Uterus (tissue), 2 donors: ENCODE measurements around the gene MCM8.

Experiments used
- POLR2A ChIP-seq, 2 donors: fragments of 450-650 bp; IDR thresholded peaks; one replicate each; pipeline ENCODE4 v1.6.1; 2016; ENCODE audit warnings: antibody characterized with exemption in 2 of 2, mild to moderate bottlenecking in 1 of 2, moderate library complexity in 1 of 2
- TF ChIP-seq, protein P1 (sequence below), 4 experiments: fragments of 200-600 bp in 2 of 4; fragments of 450-650 bp in 2 of 4; sonication (generic) in 2 of 4; IDR thresholded peaks; one replicate each; pipeline ENCODE4 v1.5.1; 2016 to 2019; ENCODE audit warnings: antibody characterized with exemption in 4 of 4, mild to moderate bottlenecking in 2 of 4, moderate library complexity in 1 of 4

DNA sequence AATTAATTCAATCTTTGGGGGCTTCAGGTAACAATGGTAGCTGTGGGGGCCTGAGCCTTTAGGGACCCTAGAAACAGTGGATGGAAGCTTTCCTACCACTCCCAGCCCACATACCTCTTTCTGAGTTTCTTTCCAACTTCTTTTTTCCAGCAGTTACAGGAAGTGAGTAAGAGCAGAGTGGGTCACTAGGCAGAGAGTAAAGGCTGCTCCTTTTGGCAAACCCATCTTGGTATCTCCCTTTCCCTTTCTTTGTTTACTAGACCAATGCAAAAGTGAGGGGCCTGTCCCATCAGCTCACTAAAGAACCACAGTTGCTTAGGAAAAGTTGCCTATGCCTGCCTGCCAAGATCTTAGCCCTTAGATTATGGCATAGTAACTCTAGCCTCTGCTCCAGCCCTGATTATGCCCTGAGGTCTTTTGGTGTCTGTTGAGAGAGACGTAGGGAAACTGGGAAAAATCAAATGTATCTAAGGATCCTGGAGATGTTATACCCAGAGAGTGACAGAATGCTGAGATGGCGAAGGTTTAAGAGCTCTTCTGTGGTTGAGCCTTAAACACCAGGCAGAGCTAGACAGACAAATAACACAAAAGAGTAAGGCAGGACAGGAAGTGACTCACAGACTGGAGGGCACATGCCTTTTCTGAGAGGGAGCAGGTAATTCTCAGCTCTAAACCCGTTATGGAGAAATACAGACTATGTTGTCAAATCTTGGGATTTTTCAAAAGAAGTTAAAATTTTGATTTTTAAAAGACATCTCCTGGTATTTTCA lies 31.4 kb upstream of the MCM8 start:
- TF ChIP-seq POLR2A (IDR thresholded peaks at IDR 0.05): no peak
- TF ChIP-seq, protein P1, sequence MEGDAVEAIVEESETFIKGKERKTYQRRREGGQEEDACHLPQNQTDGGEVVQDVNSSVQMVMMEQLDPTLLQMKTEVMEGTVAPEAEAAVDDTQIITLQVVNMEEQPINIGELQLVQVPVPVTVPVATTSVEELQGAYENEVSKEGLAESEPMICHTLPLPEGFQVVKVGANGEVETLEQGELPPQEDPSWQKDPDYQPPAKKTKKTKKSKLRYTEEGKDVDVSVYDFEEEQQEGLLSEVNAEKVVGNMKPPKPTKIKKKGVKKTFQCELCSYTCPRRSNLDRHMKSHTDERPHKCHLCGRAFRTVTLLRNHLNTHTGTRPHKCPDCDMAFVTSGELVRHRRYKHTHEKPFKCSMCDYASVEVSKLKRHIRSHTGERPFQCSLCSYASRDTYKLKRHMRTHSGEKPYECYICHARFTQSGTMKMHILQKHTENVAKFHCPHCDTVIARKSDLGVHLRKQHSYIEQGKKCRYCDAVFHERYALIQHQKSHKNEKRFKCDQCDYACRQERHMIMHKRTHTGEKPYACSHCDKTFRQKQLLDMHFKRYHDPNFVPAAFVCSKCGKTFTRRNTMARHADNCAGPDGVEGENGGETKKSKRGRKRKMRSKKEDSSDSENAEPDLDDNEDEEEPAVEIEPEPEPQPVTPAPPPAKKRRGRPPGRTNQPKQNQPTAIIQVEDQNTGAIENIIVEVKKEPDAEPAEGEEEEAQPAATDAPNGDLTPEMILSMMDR (IDR thresholded peaks at IDR 0.05): no peak
